Stimulated activated CD8-positive, alpha-beta memory T cell treated with anti-CD3 and anti-CD28 coated beads, Interleukin-7, amount 100 ng/mL, for 48 hours (primary cell): ENCODE measurements around the gene NSL1.
"Not testable (repeated sequence)": the region's sequence is repeated elsewhere in the genome, so short reads cannot be mapped to it uniquely, and the experiment has no call there.

ENCODE experiments used
- DNase-seq, 2 donors: peaks; one replicate each; pipeline ENCODE4 v3.0.0-alpha.2; 2020; ENCODE audit warnings: low read depth in 1 of 2; ENCODE audit errors: extremely low read depth in 1 of 2

Gene NSL1

GRCh38 chr1:212791676-212792395 lies at the start of gene NSL1, which contains the start of gene TATDN3:
TSS of gene NSL1 (minus strand) at chr1:212791777. CDS start at chr1:212791763, 14 bp downstream.
TSS of gene TATDN3 (plus strand) at chr1:212791894. CDS start at chr1:212791922, 28 bp downstream.
- DNase-seq: peak; percentile 82 to 89

- no peak for DNase-seq
Measured at GRCh38 chr1:212838145-212838544, 46.6 kb upstream of the NSL1 start.

- not testable (repeated sequence) for DNase-seq
Measured at GRCh38 chr1:212833211-212834207, 41.9 kb upstream of the NSL1 start.

- DNase-seq: no peak
Measured at GRCh38 chr1:212828395-212828794, 36.8 kb upstream of the NSL1 start.

- DNase-seq: no peak
Measured at GRCh38 chr1:212827831-212828278, 36.3 kb upstream of the NSL1 start.

GRCh38 chr1:212827171-212827776 lies 35.7 kb upstream of the NSL1 start:
- DNase-seq: no peak

GRCh38 chr1:212825798-212826452 lies 34.3 kb upstream of the NSL1 start:
- DNase-seq: no peak

- no peak for DNase-seq
Measured at GRCh38 chr1:212824201-212824600, 32.6 kb upstream of the NSL1 start.

GRCh38 chr1:212822956-212823355 lies 31.4 kb upstream of the NSL1 start:
- no peak for DNase-seq

- DNase-seq: no peak
Measured at GRCh38 chr1:212820969-212821368, 29.4 kb upstream of the NSL1 start.

GRCh38 chr1:212819726-212820125 lies 28.1 kb upstream of the NSL1 start:
- DNase-seq: no peak

- no peak for DNase-seq
Measured at GRCh38 chr1:212816567-212817278, 25.1 kb upstream of the NSL1 start.

- DNase-seq: no peak
Measured at GRCh38 chr1:212814537-212815334, 23.2 kb upstream of the NSL1 start.

- no peak for DNase-seq
Measured at GRCh38 chr1:212805767-212806166, 14.2 kb upstream of the NSL1 start.

GRCh38 chr1:212797681-212798080 lies 6.1 kb upstream of the NSL1 start:
- DNase-seq: no peak

GRCh38 chr1:212794561-212795014 lies 3.0 kb upstream of the NSL1 start:
- no peak for DNase-seq

GRCh38 chr1:212792396-212792908 lies 875 bp upstream of the NSL1 start:
- DNase-seq: no peak

GRCh38 chr1:212791261-212791675 lies 309 bp downstream of the NSL1 start:
- no peak for DNase-seq

GRCh38 chr1:212785871-212786270 lies 5.7 kb downstream of the NSL1 start:
- DNase-seq: no peak
